Fibroblast of lung (primary cell): ENCODE results near the gene MIEF1.

Source experiments
- CTCF ChIP-seq, 2 donors: IDR thresholded peaks in 1 of 2; conservative IDR thresholded peaks in 1 of 2; 1 replicate in 1 of 2; 2 replicates in 1 of 2; pipeline ENCODE4 v1.5.1; 2011 to 2012; ENCODE audit warnings: low read length in 2 of 2, control low read depth in 1 of 2, inconsistent platforms in 1 of 2, low read depth in 1 of 2, mild to moderate bottlenecking in 1 of 2
- EZH2 ChIP-seq: IDR thresholded peaks from 2 replicates; pipeline ENCODE4 v1.5.1; 2012; ENCODE audit warnings: low read length, control low read depth, mild to moderate bottlenecking; ENCODE audit errors: missing control alignments

GRCh38 chr22:39515266-39516050 is 13.4 kb downstream of the MIEF1 start:
- TF ChIP-seq CTCF (conservative IDR thresholded peaks at IDR 0.05 in 1 of 2, IDR thresholded peaks at IDR 0.05 in 1 of 2; ENCODE audit: low read depth in 1 of 2, low read length in 2 of 2) (no peak), EZH2 (no peak)
